IMR-90 (cell line): ENCODE data around the gene ARID4B. TPM values are rescaled to one million over a fixed set of nuclear protein-coding genes. Genes with fewer than 3 reads are reported as not detected.

Source experiments
- ATAC-seq: fragments of 200-7000 bp; cut with Tn5 transposase; 2 replicates; pipeline ENCODE4 v1.9.1; 2020; ENCODE audit warnings: low read depth, mild to moderate bottlenecking, moderate library complexity
- BruUV-seq: library from RNA; stranded (reverse); fragments of 400-500 nt; replicated peaks from 2 replicates; lab custom pipeline; 2021; lab: Mats Ljungman, UMichigan
- CTCF ChIA-PET: fragments of 300-600 bp; formaldehyde crosslinking; extraction: SDS; loops from one replicate; lab custom pipeline; 2021; ENCODE audit warnings: antibody characterized with exemption; lab: Yijun Ruan, JAX
- POLR2A ChIA-PET: fragments of 300-600 bp; sonication (Branson Sonifier 250); formaldehyde crosslinking; loops from one replicate; lab custom pipeline; 2022; ENCODE audit warnings: antibody characterized with exemption; ENCODE audit not compliant: unreplicated experiment; lab: Charles Lee
- DNase-seq: peaks from one replicate; pipeline ENCODE4 v3.0.0; 2013
- H2AFZ ChIP-seq: replicated peaks from 2 replicates; pipeline ENCODE3; 2013; ENCODE audit warnings: low read length, mild to moderate bottlenecking; ENCODE audit not compliant: poor library complexity
- H2AK5ac ChIP-seq: 2 replicates; pipeline ENCODE4 v1.6.1; 2013; ENCODE audit warnings: low read depth, low read length, inconsistent platforms
- H2AK9ac ChIP-seq: replicated peaks from 2 replicates; pipeline ENCODE3; 2013; ENCODE audit warnings: mild to moderate bottlenecking, low read depth, low read length, moderate library complexity; ENCODE audit not compliant: poor library complexity
- H2BK120ac ChIP-seq: 2 replicates; pipeline ENCODE4 v1.6.1; 2013; ENCODE audit warnings: low read depth, low read length, inconsistent platforms
- H2BK15ac ChIP-seq: 3 replicates; pipeline ENCODE4 v1.6.1; 2013; ENCODE audit warnings: low read depth, low read length, inconsistent platforms
- H2BK20ac ChIP-seq: 2 replicates; pipeline ENCODE4 v1.6.1; 2013; ENCODE audit warnings: low read depth, mild to moderate bottlenecking, inconsistent platforms, low read length, moderate library complexity
- H2BK5ac ChIP-seq: 2 replicates; pipeline ENCODE4 v1.6.1; 2013; ENCODE audit warnings: mild to moderate bottlenecking, low read depth, low read length, inconsistent platforms; ENCODE audit not compliant: poor library complexity, severe bottlenecking
- H3K14ac ChIP-seq: replicated peaks from 2 replicates; pipeline ENCODE4 v1.6.1; 2013; ENCODE audit warnings: low read depth, low read length, inconsistent platforms
- H3K18ac ChIP-seq: 2 replicates; pipeline ENCODE4 v1.6.1; 2013; ENCODE audit warnings: low read depth, low read length, control low read depth
- H3K23ac ChIP-seq: 2 replicates; pipeline ENCODE4 v1.6.1; 2013; ENCODE audit warnings: low read depth, low read length, inconsistent platforms
- H3K27ac ChIP-seq: 2 replicates; pipeline ENCODE4 v1.5.1; 2013; ENCODE audit warnings: mild to moderate bottlenecking, control low read depth, low read length; ENCODE audit not compliant: insufficient read depth
- H3K27me3 ChIP-seq: 2 replicates; pipeline ENCODE4 v1.6.1; 2013; ENCODE audit warnings: low read length; ENCODE audit not compliant: control insufficient read depth, insufficient read depth
- H3K36me3 ChIP-seq: 2 replicates; pipeline ENCODE4 v1.6.1; 2013; ENCODE audit warnings: low read length, mixed read lengths; ENCODE audit not compliant: control insufficient read depth, insufficient read depth
- H3K4ac ChIP-seq: 2 replicates; pipeline ENCODE4 v1.6.1; 2013; ENCODE audit warnings: low read depth, low read length, inconsistent platforms
- H3K4me1 ChIP-seq: 2 replicates; pipeline ENCODE4 v1.6.1; 2013; ENCODE audit warnings: low read length, mixed read lengths; ENCODE audit not compliant: control insufficient read depth, insufficient read depth
- H3K4me2 ChIP-seq: 2 replicates; pipeline ENCODE4 v1.6.1; 2013; ENCODE audit warnings: low read depth, mild to moderate bottlenecking, control low read depth, low read length, moderate library complexity
- H3K4me3 ChIP-seq: 2 replicates; pipeline ENCODE4 v1.5.1; 2013; ENCODE audit warnings: low read depth, mild to moderate bottlenecking, control low read depth, low read length, moderate library complexity; ENCODE audit not compliant: insufficient read depth
- H3K56ac ChIP-seq: 2 replicates; pipeline ENCODE4 v1.6.1; 2013; ENCODE audit warnings: low read length, inconsistent platforms; ENCODE audit not compliant: insufficient read depth; ENCODE audit errors: extremely low read depth
- H3K79me1 ChIP-seq, 2 experiments: 2 replicates each; pipeline ENCODE4 v1.6.1; 2013; ENCODE audit warnings: low read length in 2 of 2, inconsistent platforms in 1 of 2, low read depth in 1 of 2
- H3K9ac ChIP-seq: 2 replicates; pipeline ENCODE4 v1.6.1; 2013; ENCODE audit warnings: low read depth, low read length, control low read depth
- H3K9me1 ChIP-seq: 2 replicates; pipeline ENCODE4 v1.6.1; 2013; ENCODE audit warnings: low read length, inconsistent platforms; ENCODE audit not compliant: insufficient read depth
- H3K9me3 ChIP-seq: 2 replicates; pipeline ENCODE4 v1.6.1; 2013; ENCODE audit warnings: low read length; ENCODE audit not compliant: control insufficient read depth, insufficient read depth
- H4K20me1 ChIP-seq: 2 replicates; pipeline ENCODE4 v1.6.1; 2013; ENCODE audit warnings: low read length, inconsistent platforms; ENCODE audit not compliant: insufficient read depth
- H4K5ac ChIP-seq: 2 replicates; pipeline ENCODE4 v1.6.1; 2013; ENCODE audit warnings: mild to moderate bottlenecking, low read depth, low read length, control low read depth
- H4K8ac ChIP-seq, 2 experiments: 2 replicates each; pipeline ENCODE4 v1.6.1; 2013; ENCODE audit warnings: low read depth in 2 of 2, low read length in 2 of 2, control low read depth in 1 of 2, inconsistent platforms in 1 of 2
- H4K91ac ChIP-seq: 2 replicates; pipeline ENCODE4 v1.6.1; 2013; ENCODE audit warnings: low read depth, low read length, inconsistent platforms; ENCODE audit not compliant: insufficient read depth
- BHLHE40 ChIP-seq: fragments of 150-350 bp; IDR thresholded peaks from 2 replicates; pipeline ENCODE4 v1.6.1; 2016; ENCODE audit warnings: mild to moderate bottlenecking, low read depth, low read length
- CEBPB ChIP-seq: IDR thresholded peaks from 2 replicates; pipeline ENCODE4 v1.6.1; 2012; ENCODE audit warnings: low read depth, low read length, improper control_type of control experiment
- CHD1 ChIP-seq: IDR thresholded peaks from 2 replicates; pipeline ENCODE4 v1.6.1; 2012; ENCODE audit warnings: low read depth, low read length, improper control_type of control experiment
- CTCF ChIP-seq: conservative IDR thresholded peaks from 2 replicates; pipeline ENCODE4 v1.5.1; 2012; ENCODE audit warnings: mild to moderate bottlenecking, low read depth, low read length, improper control_type of control experiment
- ELK1 ChIP-seq: fragments of 150-350 bp; IDR thresholded peaks from 2 replicates; pipeline ENCODE4 v1.6.1; 2016; ENCODE audit warnings: low read depth, mild to moderate bottlenecking, low read length, moderate library complexity, borderline replicate concordance
- FOS ChIP-seq: fragments of 150-350 bp; IDR thresholded peaks from 2 replicates; pipeline ENCODE4 v1.6.1; 2016; ENCODE audit warnings: low read depth, low read length
- MAFK ChIP-seq: IDR thresholded peaks from 2 replicates; pipeline ENCODE4 v1.6.1; 2012; ENCODE audit warnings: low read depth, low read length, improper control_type of control experiment
- MAZ ChIP-seq: IDR thresholded peaks from 2 replicates; pipeline ENCODE4 v1.6.1; 2012; ENCODE audit warnings: low read depth, mild to moderate bottlenecking, low read length, improper control_type of control experiment, moderate library complexity, borderline replicate concordance
- MXI1 ChIP-seq: IDR thresholded peaks from 2 replicates; pipeline ENCODE4 v1.6.1; 2012; ENCODE audit warnings: low read depth, mild to moderate bottlenecking, low read length, moderate library complexity, borderline replicate concordance
- NFE2L2 ChIP-seq: fragments of 150-350 bp; IDR thresholded peaks from 2 replicates; pipeline ENCODE4 v1.6.1; 2016; ENCODE audit warnings: low read depth, mild to moderate bottlenecking, low read length
- POLR2A ChIP-seq: IDR thresholded peaks from 2 replicates; pipeline ENCODE4 v1.6.1; 2012; ENCODE audit warnings: mild to moderate bottlenecking, low read depth, low read length
- RAD21 ChIP-seq: IDR thresholded peaks from 2 replicates; pipeline ENCODE4 v1.6.1; 2012; ENCODE audit warnings: low read length, improper control_type of control experiment
- RCOR1 ChIP-seq: IDR thresholded peaks from 2 replicates; pipeline ENCODE4 v1.6.1; 2012; ENCODE audit warnings: mild to moderate bottlenecking, low read length, improper control_type of control experiment; ENCODE audit not compliant: insufficient replicate concordance
- RFX5 ChIP-seq: IDR thresholded peaks from 2 replicates; pipeline ENCODE4 v1.8.0; 2012; ENCODE audit warnings: low read depth, mild to moderate bottlenecking, low read length, moderate library complexity
- SMC3 ChIP-seq: fragments of 150-350 bp; IDR thresholded peaks from 2 replicates; pipeline ENCODE4 v1.6.1; 2016; ENCODE audit warnings: low read depth, mild to moderate bottlenecking, antibody characterized with exemption, low read length, moderate library complexity
- USF2 ChIP-seq: fragments of 150-350 bp; IDR thresholded peaks from 2 replicates; pipeline ENCODE4 v1.6.1; 2017; ENCODE audit warnings: mild to moderate bottlenecking, antibody characterized with exemption, low read length, low read depth
- WGBS, 2 experiments: methylation state at CpG; one replicate each; pipeline versions ENCODE4 v1.1.5 to v1.1.7; 2013; ENCODE audit warnings: missing lambda C conversion rate in 2 of 2; ENCODE audit not compliant: insufficient read length in 1 of 2; ENCODE audit errors: extremely low coverage in 2 of 2; 5-methylcytosine and 5-hydroxymethylcytosine counted together
- dilution Hi-C: fragments of 300-500 bp; cut with HindIII; formaldehyde crosslinking; loops from one replicate; pipeline ENCODE4 v1.14.3; 2018; ENCODE audit warnings: low sequenced_read_pairs; ENCODE audit not compliant: unreplicated experiment
- in situ Hi-C: fragments of 300-500 bp; cut with MboI; formaldehyde crosslinking; loops from 3 replicates; pipeline ENCODE4 v1.14.3; 2019; ENCODE audit warnings: low sequenced_read_pairs, inconsistent platforms, mixed read lengths
- intact Hi-C: fragments of 100-400 bp; cut with micrococcal nuclease; formaldehyde crosslinking; loops from 2 replicates; pipeline ENCODE4 v1.10.0; 2022
- polyA plus RNA-seq, 3 experiments: library from polyadenylated mRNA; depleted of rRNA; stranded (reverse); fragments of >200 nt; gene quantifications; 2 replicates each; pipeline ENCODE4 v1.2.3, GENCODE V29; 2012; ENCODE audit warnings: low replicate concordance in 1 of 3
- total RNA-seq: library from RNA; depleted of rRNA; stranded (reverse); fragments of >200 nt; gene quantifications from 2 replicates; pipeline ENCODE4 v1.2.3, GENCODE V29; 2012

Gene ARID4B
- total and polyA plus RNA-seq, 2 of the 4 experiments (the other 2 are of a cell fraction): 8.5 to 16.0 TPM

- no peaks in the 10 kb centered on the region for H3K9me3 ChIP-seq
- H2BK120ac ChIP-seq: no peak overlapping the region
- no peak overlapping the region for H3K4ac ChIP-seq
- BruUV-seq: no TSS peak
- H2BK5ac ChIP-seq: no peak overlapping the region
- no peak overlapping the region for H2AFZ ChIP-seq
- in situ Hi-C loops (no loop called here), intact Hi-C loops (no loop called here), dilution Hi-C loops (no loop called here)
- H4K8ac ChIP-seq: no peak overlapping the region
- H3K4me2 ChIP-seq: no peak overlapping the region
- H4K5ac ChIP-seq: no peak overlapping the region
- ChIA-PET CTCF (no interaction called here), POLR2A (no interaction called here)
- ATAC-seq (no peak), DNase-seq (no peak)
- no peak overlapping the region for H3K27ac ChIP-seq
- H3K9me1 ChIP-seq: peaks cover 10% of the 10 kb centered on the region; the same call in 1 of the 2 replicates
- no peak overlapping the region for H2BK15ac ChIP-seq
- 100% methylated on average over 1 of the region's 3 CpGs; no CpG with 5 or more reads in 1 of the 2 experiments for WGBS, 2 experiments
- H3K23ac ChIP-seq: no peak overlapping the region
- TF ChIP-seq RCOR1 (no peak), NFE2L2 (no peak), POLR2A (no peak), ELK1 (no peak), MAZ (no peak), CEBPB (no peak), CTCF (no peak), USF2 (no peak), MAFK (no peak), BHLHE40 (no peak), FOS (no peak), MXI1 (no peak), SMC3 (no peak), RFX5 (no peak), RAD21 (no peak), CHD1 (no peak)
- no peak overlapping the region for H3K4me3 ChIP-seq
- H3K56ac ChIP-seq: no peak overlapping the region
- H3K4me1 ChIP-seq: peaks cover 2% of the 10 kb centered on the region; the same call in 1 of the 2 replicates
- no peak overlapping the region for H3K9ac ChIP-seq
- peaks cover 36% of the 10 kb centered on the region for H3K36me3 ChIP-seq
- H3K27me3 ChIP-seq: no peaks in the 10 kb centered on the region
- no peak overlapping the region for H3K14ac ChIP-seq
- no peak overlapping the region for H2AK5ac ChIP-seq
- peaks cover 40 to 55% of the 10 kb centered on the region in 2 experiments for H3K79me1 ChIP-seq
- no peak overlapping the region for H3K18ac ChIP-seq
- H2AK9ac ChIP-seq: no peak overlapping the region
- no peaks in the 10 kb centered on the region for H4K20me1 ChIP-seq
- no peak overlapping the region for H4K91ac ChIP-seq
- no peak overlapping the region for H2BK20ac ChIP-seq
Observed at GRCh38 chr1:235156265-235156664, 171.7 kb downstream of the ARID4B start.
